ENCODE measurements around the gene DNAJC12. TPM values are rescaled to one million over a fixed set of nuclear protein-coding genes. Genes with fewer than 3 reads are reported as not detected.
A peak's percentile ranks its signal among the peaks of the same experiment; 100 is the strongest.

DNAJC12 gene
- total RNA-seq, 2 experiments from 2014 or later, result 12.8 to 19.4 TPM

DNA sequence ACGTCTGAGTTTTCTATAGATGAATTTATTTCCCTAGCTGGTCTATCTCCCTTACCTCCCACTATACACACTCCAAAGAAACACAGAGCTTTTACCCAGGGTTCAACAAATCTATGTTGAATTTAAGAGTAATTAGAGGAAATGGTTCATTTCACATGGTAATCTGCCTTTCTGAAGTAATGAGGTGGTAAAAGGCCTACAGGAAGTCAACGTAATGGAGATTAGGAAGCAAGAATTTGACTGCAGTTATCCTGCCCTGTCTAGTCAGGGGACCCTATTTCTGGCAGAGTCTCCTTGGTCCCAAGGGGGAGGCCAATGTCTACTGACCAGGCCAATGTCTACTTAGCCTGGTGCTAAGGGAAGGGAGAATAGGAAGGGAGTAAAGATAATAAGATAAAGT, 25.1 kb upstream of the DNAJC12 start:
- peak overlapping the region; percentile 17; the same call in 1 of the 2 replicates for H2AFZ ChIP-seq (ENCODE audit: low read length)
- no peaks in the 10 kb centered on the region for H3K79me2 ChIP-seq (ENCODE audit: insufficient read depth, low read depth, low read length)
- H3K4me2 ChIP-seq (ENCODE audit: low read length), result no peak overlapping the region
- H3K27ac ChIP-seq (ENCODE audit: low read depth, low read length, poor library complexity, severe bottlenecking), result no peak overlapping the region
- H3K4me3 ChIP-seq (ENCODE audit: low read depth, low read length, poor library complexity, severe bottlenecking), result no peak overlapping the region
- no peak for DNase-seq (ENCODE audit: low spot score)
- POLR2A ChIA-PET, result interaction anchor here (0.6 to 1.2 kb wide), 4 partner anchors 251 to 924 kb away, joined by 3 read pairs; no protein-coding TSS in a partner anchor
- no peaks in the 10 kb centered on the region for H3K9me2 ChIP-seq (ENCODE audit: insufficient read depth, low read length)
- intact Hi-C loops (cut with micrococcal nuclease; ENCODE audit: unreplicated experiment), result no loop called here
- CTCF ChIA-PET (ENCODE audit: unreplicated experiment), result no interaction called here
- peaks cover 17% of the 10 kb centered on the region for H3K4me1 ChIP-seq (ENCODE audit: insufficient read depth, low read length, poor library complexity, severe bottlenecking)
- no peaks in the 10 kb centered on the region for H4K20me1 ChIP-seq (ENCODE audit: insufficient read depth, low read length)
- H3K36me3 ChIP-seq (ENCODE audit: insufficient read depth, low read length), result no peaks in the 10 kb centered on the region
- no TSS peak for BruUV-seq (replicated peaks)
- TF ChIP-seq, protein P1, sequence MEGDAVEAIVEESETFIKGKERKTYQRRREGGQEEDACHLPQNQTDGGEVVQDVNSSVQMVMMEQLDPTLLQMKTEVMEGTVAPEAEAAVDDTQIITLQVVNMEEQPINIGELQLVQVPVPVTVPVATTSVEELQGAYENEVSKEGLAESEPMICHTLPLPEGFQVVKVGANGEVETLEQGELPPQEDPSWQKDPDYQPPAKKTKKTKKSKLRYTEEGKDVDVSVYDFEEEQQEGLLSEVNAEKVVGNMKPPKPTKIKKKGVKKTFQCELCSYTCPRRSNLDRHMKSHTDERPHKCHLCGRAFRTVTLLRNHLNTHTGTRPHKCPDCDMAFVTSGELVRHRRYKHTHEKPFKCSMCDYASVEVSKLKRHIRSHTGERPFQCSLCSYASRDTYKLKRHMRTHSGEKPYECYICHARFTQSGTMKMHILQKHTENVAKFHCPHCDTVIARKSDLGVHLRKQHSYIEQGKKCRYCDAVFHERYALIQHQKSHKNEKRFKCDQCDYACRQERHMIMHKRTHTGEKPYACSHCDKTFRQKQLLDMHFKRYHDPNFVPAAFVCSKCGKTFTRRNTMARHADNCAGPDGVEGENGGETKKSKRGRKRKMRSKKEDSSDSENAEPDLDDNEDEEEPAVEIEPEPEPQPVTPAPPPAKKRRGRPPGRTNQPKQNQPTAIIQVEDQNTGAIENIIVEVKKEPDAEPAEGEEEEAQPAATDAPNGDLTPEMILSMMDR (conservative IDR thresholded peaks at IDR 0.05; ENCODE audit: low read length), result no peak
- no peak for TF ChIP-seq EZH2phosphoT487 (IDR thresholded peaks at IDR 0.05; ENCODE audit: borderline replicate concordance, low read depth, low read length)
- no peaks in the 10 kb centered on the region for H3K9me3 ChIP-seq (ENCODE audit: low read length)

DNA sequence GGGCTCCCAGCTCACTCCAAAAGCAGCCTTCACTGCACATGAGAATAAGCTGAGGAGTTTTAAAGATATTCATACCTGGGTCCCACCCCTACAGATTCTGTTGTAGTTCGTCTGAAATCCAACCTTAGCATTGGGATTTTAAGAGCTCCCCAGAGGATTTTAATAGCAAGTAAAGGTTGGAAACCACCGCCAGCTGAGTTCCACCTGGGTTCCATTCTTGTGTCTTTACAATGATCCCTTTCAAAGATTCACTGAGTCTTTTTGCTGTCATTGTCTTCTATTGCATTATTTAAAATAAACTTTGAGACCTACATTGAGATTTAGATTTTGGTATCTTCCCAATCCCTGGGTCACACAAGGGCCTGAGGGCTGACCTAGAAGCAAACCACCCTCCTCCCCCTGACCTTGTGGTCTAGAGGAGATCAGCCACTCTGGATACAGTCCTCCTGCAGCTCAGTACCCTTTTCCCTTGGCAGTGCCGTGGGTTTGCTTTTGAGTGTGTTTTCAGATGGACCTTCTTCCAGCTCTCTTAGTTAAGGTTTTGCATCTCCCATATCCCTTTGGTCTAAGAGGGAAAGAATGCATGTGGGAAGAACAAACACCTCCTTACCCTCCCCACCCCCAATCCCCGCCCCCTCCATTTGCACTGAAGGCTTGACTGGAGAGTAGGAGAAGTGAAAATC, 23.9 kb upstream of the DNAJC12 start:
- H3K9me2 ChIP-seq (ENCODE audit: insufficient read depth, low read length), result no peaks in the 10 kb centered on the region
- TF ChIP-seq, protein P1 (conservative IDR thresholded peaks at IDR 0.05; ENCODE audit: low read length), result no peak
- no peak for TF ChIP-seq EZH2phosphoT487 (IDR thresholded peaks at IDR 0.05; ENCODE audit: borderline replicate concordance, low read depth, low read length)
- H2AFZ ChIP-seq (ENCODE audit: low read length), result peak overlapping the region; percentile 55; the same call in 1 of the 2 replicates
- no peak overlapping the region for H3K4me2 ChIP-seq (ENCODE audit: low read length)
- no peak overlapping the region for H3K27ac ChIP-seq (ENCODE audit: low read depth, low read length, poor library complexity, severe bottlenecking)
- no peak overlapping the region for H3K4me3 ChIP-seq (ENCODE audit: low read depth, low read length, poor library complexity, severe bottlenecking)
- no peaks in the 10 kb centered on the region for H3K36me3 ChIP-seq (ENCODE audit: insufficient read depth, low read length)
- H3K9me3 ChIP-seq (ENCODE audit: low read length), result no peaks in the 10 kb centered on the region
- H3K4me1 ChIP-seq (ENCODE audit: insufficient read depth, low read length, poor library complexity, severe bottlenecking), result peaks cover 17% of the 10 kb centered on the region
- no peaks in the 10 kb centered on the region for H3K79me2 ChIP-seq (ENCODE audit: insufficient read depth, low read depth, low read length)
- intact Hi-C loops (cut with micrococcal nuclease; ENCODE audit: unreplicated experiment), result no loop called here
- BruUV-seq (replicated peaks), result no TSS peak
- ChIA-PET POLR2A (interaction anchor here (0.6 to 1.1 kb wide), 7 partner anchors 9 to 344 kb away, joined by 3 to 5 read pairs (median 4); partner anchors contain the start of gene SIRT1), CTCF (ENCODE audit: unreplicated experiment) (interaction anchor here (0.6 to 1.5 kb wide), 2 partner anchors 22 to 486 kb away, joined by 3 read pairs; no protein-coding TSS in a partner anchor)
- no peaks in the 10 kb centered on the region for H4K20me1 ChIP-seq (ENCODE audit: insufficient read depth, low read length)
- DNase-seq (ENCODE audit: low spot score), result no peak

DNA sequence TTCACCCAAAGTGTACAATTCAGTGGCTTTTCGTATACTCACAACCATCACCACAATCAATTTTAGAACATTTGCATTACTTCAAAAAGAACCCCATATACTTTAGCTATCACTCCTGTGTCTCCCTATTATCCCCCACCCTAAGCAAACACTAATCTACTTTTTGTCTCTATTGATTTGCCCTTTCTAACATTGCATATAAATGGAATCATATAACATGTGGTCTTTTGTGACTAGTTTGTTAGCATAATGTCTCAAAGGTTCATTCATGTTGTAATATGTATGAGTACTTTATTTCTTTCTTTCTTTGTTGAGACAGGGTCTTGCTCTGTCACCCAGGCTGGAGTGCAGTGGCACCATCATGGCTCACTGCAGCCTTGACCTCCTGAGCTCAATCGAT, 21.0 kb upstream of the DNAJC12 start:
- Histone ChIP-seq H3K9me3 (ENCODE audit: low read length) (no peaks in the 10 kb centered on the region), H3K9me2 (ENCODE audit: insufficient read depth, low read length) (no peaks in the 10 kb centered on the region), H3K36me3 (ENCODE audit: insufficient read depth, low read length) (no peaks in the 10 kb centered on the region), H3K27ac (ENCODE audit: low read depth, low read length, poor library complexity, severe bottlenecking) (no peak overlapping the region), H3K4me3 (ENCODE audit: low read depth, low read length, poor library complexity, severe bottlenecking) (no peak overlapping the region), H4K20me1 (ENCODE audit: insufficient read depth, low read length) (no peaks in the 10 kb centered on the region), H2AFZ (ENCODE audit: low read length) (no peak overlapping the region), H3K4me1 (ENCODE audit: insufficient read depth, low read length, poor library complexity, severe bottlenecking) (peaks cover 11% of the 10 kb centered on the region), H3K4me2 (ENCODE audit: low read length) (no peak overlapping the region), H3K79me2 (ENCODE audit: insufficient read depth, low read depth, low read length) (no peaks in the 10 kb centered on the region)
- ChIA-PET POLR2A (interaction anchor here (0.6 to 1.2 kb wide), 3 partner anchors 248 to 344 kb away, joined by 3 to 4 read pairs (median 3); no protein-coding TSS in a partner anchor), CTCF (ENCODE audit: unreplicated experiment) (no interaction called here)
- TF ChIP-seq EZH2phosphoT487 (IDR thresholded peaks at IDR 0.05; ENCODE audit: borderline replicate concordance, low read depth, low read length), result no peak
- TF ChIP-seq, protein P1 (conservative IDR thresholded peaks at IDR 0.05; ENCODE audit: low read length), result no peak
- intact Hi-C loops (cut with micrococcal nuclease; ENCODE audit: unreplicated experiment), result loop anchor here (10.0 kb wide), 1 partner anchor 216 kb away; the partner anchor contains the start of gene HERC4
- BruUV-seq (replicated peaks), result no TSS peak
- DNase-seq (ENCODE audit: low spot score), result no peak

Data from OCI-LY7 (cell line).